Fibroblast of villous mesenchyme (primary cell): ENCODE data around the gene PLP2. TPM values are rescaled to one million over a fixed set of nuclear protein-coding genes. Genes with fewer than 3 reads are reported as not detected.

Source experiments
- DNase-seq: peaks from one replicate; pipeline ENCODE4 v3.0.0-alpha.2; 2010; ENCODE audit warnings: low read depth
- H3K4me3 ChIP-seq: 2 replicates; pipeline ENCODE4 v1.5.1; 2011; ENCODE audit warnings: low read depth, mild to moderate bottlenecking, low read length
- total RNA-seq: library from RNA; depleted of rRNA; stranded (reverse); fragments of >200 nt; gene quantifications from 2 replicates; pipeline ENCODE4 v1.2.3, GENCODE V29; 2012
- TF ChIP-seq, protein P1 (sequence below): IDR thresholded peaks from 2 replicates; pipeline ENCODE4 v1.5.1; 2012; ENCODE audit warnings: low read depth, mild to moderate bottlenecking, low read length; ENCODE audit not compliant: insufficient read depth

Gene PLP2
- total RNA-seq, 1 donor: 19.0 TPM

DNA sequence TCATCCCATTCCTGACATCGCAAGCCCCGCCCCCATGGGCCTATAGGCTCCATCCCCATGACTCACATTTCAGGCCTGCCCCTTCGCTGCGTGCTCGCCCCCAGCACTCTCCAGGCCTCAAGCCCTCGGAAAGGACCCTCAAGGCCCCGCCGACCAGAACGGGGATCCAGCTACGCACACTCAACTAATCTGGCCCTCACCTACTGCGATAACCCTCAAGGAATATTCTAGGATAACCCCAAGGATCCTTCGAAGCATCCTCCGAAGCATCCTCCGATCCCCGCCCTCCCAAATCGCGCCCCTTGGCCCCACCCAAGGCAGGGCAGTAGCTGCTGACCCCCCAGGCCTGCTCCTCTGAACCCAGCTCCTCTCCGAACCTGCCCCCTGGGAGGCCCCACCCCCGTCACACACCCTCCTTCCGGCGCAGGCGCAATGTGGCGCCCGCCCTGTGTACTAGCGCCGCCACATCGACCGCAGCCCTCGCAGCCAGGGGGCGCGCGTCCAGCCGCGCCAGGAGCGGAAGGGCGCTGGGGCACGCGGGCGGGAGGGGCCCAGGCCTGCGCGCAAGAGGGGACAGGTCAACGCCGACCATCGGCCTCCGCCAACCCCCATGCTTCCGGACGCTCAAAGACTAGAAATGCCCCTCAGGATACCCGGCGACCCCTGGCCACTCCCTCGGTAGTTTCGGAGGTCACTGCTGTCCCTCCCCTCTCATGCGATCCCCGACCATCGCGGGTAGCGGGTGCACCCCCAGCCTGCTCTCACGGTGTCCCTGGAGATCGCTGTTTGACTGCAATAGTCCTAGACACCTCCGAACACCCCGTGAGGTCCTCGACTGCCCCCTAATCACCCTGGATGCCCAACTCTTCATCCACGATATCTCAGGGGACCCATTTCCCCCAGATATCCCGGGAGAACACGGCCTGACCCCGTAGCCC is 15.5 kb upstream of the PLP2 start:
- TF ChIP-seq, protein P1, sequence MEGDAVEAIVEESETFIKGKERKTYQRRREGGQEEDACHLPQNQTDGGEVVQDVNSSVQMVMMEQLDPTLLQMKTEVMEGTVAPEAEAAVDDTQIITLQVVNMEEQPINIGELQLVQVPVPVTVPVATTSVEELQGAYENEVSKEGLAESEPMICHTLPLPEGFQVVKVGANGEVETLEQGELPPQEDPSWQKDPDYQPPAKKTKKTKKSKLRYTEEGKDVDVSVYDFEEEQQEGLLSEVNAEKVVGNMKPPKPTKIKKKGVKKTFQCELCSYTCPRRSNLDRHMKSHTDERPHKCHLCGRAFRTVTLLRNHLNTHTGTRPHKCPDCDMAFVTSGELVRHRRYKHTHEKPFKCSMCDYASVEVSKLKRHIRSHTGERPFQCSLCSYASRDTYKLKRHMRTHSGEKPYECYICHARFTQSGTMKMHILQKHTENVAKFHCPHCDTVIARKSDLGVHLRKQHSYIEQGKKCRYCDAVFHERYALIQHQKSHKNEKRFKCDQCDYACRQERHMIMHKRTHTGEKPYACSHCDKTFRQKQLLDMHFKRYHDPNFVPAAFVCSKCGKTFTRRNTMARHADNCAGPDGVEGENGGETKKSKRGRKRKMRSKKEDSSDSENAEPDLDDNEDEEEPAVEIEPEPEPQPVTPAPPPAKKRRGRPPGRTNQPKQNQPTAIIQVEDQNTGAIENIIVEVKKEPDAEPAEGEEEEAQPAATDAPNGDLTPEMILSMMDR: peak; percentile 60
- H3K4me3 ChIP-seq: peak overlapping the region; percentile 59
- peak; percentile 89 for DNase-seq

DNA sequence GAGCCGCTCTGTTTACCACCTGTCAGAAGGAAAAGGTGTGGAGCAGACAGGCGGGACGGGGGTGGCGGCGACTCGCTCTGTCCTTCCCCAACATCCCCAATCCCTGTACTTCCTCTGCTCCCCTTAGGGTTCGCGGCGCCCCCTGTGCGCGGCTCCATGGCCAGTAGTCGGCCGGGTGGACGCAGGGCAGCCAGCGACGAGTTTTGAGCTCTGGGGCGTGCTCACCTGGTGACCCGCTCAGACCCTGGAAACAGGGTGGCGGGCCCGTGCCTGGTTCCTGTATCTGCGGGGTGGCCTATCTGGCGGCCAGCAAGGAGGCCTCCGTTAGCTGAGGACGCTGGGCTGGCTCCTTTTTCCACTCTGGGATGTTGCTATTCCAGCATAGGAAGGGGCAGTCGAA is 14.5 kb upstream of the PLP2 start:
- DNase-seq: no peak

DNA sequence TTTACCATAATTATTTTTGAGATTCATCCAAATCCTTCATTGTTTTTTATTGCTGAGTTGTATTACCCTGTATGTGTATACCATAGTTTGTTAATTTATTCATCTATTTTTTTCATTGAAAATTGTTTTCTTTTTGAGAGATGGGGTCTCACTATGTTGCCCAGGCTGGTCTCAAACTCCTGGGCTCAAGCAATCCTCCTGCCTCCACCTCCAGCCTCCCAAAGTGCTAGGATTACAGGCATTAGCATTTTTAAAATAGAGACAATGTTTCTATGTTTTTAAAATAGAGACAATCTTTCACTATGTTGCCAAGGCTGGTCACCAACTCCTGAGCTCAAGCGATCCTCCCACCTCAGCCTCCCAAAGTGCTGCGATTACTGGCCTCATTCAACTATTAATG is 10.8 kb upstream of the PLP2 start:
- TF ChIP-seq, protein P1: no peak
- DNase-seq: no peak
- no peak overlapping the region for H3K4me3 ChIP-seq

More for the DNA sequence above, 14.5 kb upstream of the PLP2 start:
- no peak overlapping the region for H3K4me3 ChIP-seq
- TF ChIP-seq, protein P1: no peak

DNA sequence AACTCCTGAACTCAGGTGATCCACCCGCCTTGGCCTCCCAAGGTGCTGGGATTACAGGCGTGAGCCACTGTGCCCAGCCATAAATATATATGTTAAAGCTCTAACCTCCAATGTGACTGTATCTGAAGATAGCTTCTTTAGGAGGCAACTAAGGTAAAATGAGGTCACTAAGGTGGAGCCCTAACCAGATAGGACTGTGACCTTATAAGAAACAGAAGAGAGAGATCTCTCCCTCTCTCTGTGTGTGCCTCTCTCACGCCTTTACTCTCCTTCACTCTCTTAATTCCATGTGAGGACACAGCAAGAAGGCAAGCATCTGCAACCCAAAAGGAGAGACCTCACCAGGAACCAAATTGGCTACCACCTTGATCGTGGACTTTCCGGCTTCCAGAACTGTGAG is 10.1 kb upstream of the PLP2 start:
- no peak for DNase-seq
- TF ChIP-seq, protein P1: no peak
- no peak overlapping the region for H3K4me3 ChIP-seq

DNA sequence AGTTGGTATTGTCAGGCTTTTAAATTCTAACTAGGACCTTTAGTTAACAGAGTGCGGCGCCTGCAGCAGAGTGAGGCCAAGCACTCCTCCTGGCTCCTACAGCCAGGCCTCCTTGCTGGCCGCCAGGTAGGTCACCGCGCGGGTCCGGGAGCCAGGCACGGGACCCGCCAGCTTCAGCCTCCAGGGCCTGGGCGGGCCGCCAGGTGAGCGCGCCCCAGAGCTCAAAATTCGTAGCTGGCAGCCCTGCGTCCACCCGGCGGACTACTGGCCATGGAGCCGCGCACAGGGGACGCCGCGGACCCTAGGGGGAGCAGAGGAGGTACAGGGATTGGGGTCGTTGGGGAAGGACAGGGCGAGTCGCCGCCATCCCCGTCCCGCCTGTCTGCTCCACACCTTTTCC is 9.1 kb upstream of the PLP2 start, which contains the start of gene MAGIX:
Gene MAGIX (plus strand): TSS at position 139 of the 400 bp plus-strand sequence. CDS start 132 bp downstream, at position 271.
- TF ChIP-seq, protein P1: no peak
- no peak for DNase-seq
- peak within 1 kb of the TSS; percentile 44 for H3K4me3 ChIP-seq

DNA sequence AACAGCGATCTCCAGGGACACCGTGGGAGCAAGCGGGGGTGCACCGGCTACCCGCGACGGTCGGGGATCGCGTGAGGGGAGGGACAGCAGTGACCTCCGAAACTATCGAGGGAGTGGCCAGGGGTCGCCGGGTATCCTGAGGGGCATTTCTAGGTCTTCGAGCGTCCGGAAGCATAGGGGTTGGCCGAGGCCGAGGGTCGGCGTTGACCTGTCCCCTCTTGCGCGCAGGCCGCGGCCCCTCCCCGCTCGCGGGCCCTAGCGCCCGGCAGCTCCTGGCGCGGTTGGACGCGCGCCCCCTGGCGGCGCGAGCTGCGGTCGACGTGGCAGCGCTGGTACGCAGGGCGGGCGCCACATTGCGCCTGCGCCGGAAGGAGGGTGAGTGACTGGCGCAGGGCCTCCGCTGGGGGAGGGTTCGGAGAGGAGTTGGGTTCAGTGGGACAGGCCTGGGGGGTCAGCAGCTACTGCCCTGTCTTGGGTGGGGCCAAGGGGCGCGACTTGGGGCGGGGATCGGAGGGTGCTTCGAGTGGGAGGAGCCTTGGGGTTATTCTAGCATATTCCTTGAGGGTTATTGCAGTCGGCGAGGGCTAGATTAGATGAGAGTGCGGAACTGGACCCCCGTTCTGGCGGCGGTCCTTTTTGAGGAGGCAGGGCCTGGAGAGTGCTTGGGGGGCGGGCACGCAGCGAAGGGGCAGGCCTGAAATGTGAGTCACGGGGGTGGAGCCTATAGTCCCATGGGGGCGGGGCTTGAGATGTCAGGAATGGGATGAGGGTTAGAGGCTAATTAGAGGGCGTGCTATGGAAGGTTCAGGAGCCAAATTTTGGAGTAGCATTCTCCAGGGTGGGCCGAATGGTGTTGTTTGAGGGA is 7.9 kb upstream of the PLP2 start:
- TF ChIP-seq, protein P1: peak; percentile 52
- peak; percentile 86 for DNase-seq
- H3K4me3 ChIP-seq: peak overlapping the region; percentile 44
